ENCODE results near the gene SUPT3H. TPM values are rescaled to one million over a fixed set of nuclear protein-coding genes. Genes with fewer than 3 reads are reported as not detected.

The SUPT3H gene
- polyA plus RNA-seq, 3 donors: 2.4 to 3.5 (median 2.5) TPM

DNA sequence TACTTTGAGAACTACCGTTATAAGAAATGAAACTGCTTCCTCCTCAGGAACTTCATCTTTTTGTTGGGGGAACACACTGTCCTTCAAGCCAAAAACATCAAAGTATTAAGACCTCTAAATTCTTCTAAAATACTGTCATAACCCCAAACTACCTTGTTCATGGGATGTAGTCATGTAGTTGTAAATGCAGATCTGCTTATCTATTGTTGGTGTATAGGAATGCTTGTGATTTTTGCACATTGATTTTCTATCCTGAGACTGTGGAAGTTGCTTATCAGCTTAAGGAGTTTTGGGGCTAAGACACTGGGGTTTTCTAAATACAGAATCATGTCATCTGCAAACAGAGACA is 332.5 kb downstream of the SUPT3H start:
- Histone ChIP-seq H3K4me2 (replicated peaks; ENCODE audit: extremely low read depth, low read length, poor library complexity, severe bottlenecking) (no peak overlapping the region), H3K27me3 (ENCODE audit: control insufficient read depth in 2 of 2, insufficient read depth in 2 of 2, low read length in 2 of 2) (no peaks in the 10 kb centered on the region), H3K9ac (ENCODE audit: insufficient read depth, low read length, poor library complexity, severe bottlenecking) (no peak overlapping the region), H3K79me2 (ENCODE audit: insufficient read depth, low read length) (no peaks in the 10 kb centered on the region), H2AFZ (ENCODE audit: insufficient read depth, low read depth, low read length, poor library complexity, severe bottlenecking) (no peak overlapping the region), H4K20me1 (ENCODE audit: insufficient read depth, low read length) (no peaks in the 10 kb centered on the region), H3K4me3 (replicated peaks in 1 of 3; ENCODE audit: low read depth in 2 of 3, low read length in 3 of 3) (no peak overlapping the region), H3K9me3 (replicated peaks in 1 of 2; ENCODE audit: control insufficient read depth in 1 of 2, insufficient read depth in 1 of 2, low read length in 2 of 2) (no peaks in the 10 kb centered on the region), H3K4me1 (ENCODE audit: control insufficient read depth in 1 of 2, insufficient read depth in 2 of 2, low read length in 2 of 2) (peaks cover 9 to 13% of the 10 kb centered on the region in 2 donors), H3K27ac (ENCODE audit: low read depth in 1 of 2, low read length in 2 of 2) (no peak overlapping the region), H3K36me3 (replicated peaks in 1 of 2; ENCODE audit: control insufficient read depth in 1 of 2, insufficient read depth in 2 of 2, low read length in 2 of 2) (no peaks in the 10 kb centered on the region)
- TF ChIP-seq, protein P1, sequence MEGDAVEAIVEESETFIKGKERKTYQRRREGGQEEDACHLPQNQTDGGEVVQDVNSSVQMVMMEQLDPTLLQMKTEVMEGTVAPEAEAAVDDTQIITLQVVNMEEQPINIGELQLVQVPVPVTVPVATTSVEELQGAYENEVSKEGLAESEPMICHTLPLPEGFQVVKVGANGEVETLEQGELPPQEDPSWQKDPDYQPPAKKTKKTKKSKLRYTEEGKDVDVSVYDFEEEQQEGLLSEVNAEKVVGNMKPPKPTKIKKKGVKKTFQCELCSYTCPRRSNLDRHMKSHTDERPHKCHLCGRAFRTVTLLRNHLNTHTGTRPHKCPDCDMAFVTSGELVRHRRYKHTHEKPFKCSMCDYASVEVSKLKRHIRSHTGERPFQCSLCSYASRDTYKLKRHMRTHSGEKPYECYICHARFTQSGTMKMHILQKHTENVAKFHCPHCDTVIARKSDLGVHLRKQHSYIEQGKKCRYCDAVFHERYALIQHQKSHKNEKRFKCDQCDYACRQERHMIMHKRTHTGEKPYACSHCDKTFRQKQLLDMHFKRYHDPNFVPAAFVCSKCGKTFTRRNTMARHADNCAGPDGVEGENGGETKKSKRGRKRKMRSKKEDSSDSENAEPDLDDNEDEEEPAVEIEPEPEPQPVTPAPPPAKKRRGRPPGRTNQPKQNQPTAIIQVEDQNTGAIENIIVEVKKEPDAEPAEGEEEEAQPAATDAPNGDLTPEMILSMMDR (IDR thresholded peaks at IDR 0.05): no peak
- WGBS (ENCODE audit: insufficient coverage): 33% methylated on average over 1 of the region's 1 CpG
- intact Hi-C loops (cut with micrococcal nuclease): no loop called here
- no peak overlapping the region for H3K4me3 Mint-ChIP-seq
- no peak overlapping the region for H3K27ac Mint-ChIP-seq
- H3K4me1 Mint-ChIP-seq: peaks cover 24% of the 10 kb centered on the region
- H3K27me3 Mint-ChIP-seq (ENCODE audit: low read depth in 3 of 3): peaks cover 0 to 2% (median 0%) of the 10 kb centered on the region in 3 donors
- peaks cover 0 to 3% of the 10 kb centered on the region in 2 donors for H3K36me3 Mint-ChIP-seq
- DNase-seq: no peak
- peaks cover 0 to 2% (median 0%) of the 10 kb centered on the region in 7 donors for H3K9me3 Mint-ChIP-seq

DNA sequence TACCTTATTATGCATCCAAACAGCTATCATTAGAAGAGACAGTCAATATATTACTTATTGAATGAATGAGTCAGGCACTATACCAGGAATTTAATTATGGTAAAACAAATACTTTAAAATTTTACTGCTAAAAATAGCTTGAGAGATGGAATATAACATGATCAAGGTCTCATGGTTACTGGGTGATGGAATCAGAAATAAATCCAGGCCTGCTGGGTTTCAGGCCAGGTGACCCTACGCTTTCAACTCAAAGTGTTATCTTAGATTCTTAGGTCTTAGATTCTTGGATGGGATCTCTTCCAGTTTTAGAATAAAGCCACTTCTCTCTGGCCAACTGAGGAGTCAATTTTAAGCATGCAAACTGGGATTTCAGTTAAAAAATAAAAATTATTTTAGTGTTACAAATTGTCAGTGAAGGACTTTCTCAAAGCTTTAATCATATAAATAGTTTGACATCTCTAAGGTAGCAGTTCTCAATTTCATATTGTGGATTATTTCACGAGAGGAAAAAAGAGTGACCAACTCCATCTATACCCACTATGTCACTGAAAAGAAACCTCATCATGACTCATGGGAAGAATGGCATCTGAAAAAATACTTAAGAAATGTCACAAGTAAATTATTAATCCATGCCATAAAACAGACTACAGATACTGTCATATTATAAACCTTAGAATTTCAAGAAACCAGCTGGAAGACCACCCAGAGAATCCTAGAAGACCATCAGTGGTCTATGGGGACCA is 333.1 kb downstream of the SUPT3H start:
- no CpG with 5 or more reads among the region's 2 CpGs for WGBS (ENCODE audit: insufficient coverage)
- TF ChIP-seq, protein P1 (IDR thresholded peaks at IDR 0.05): no peak
- Mint-ChIP-seq H3K27me3 (ENCODE audit: low read depth in 3 of 3) (peaks cover 0 to 2% (median 0%) of the 10 kb centered on the region in 3 donors), H3K36me3 (peaks cover 0 to 3% of the 10 kb centered on the region in 2 donors), H3K9me3 (peaks cover 0 to 2% (median 0%) of the 10 kb centered on the region in 7 donors), H3K27ac (no peak overlapping the region), H3K4me3 (no peak overlapping the region), H3K4me1 (peaks cover 21% of the 10 kb centered on the region)
- H4K20me1 ChIP-seq (ENCODE audit: insufficient read depth, low read length): no peaks in the 10 kb centered on the region
- no peak overlapping the region for H3K9ac ChIP-seq (ENCODE audit: insufficient read depth, low read length, poor library complexity, severe bottlenecking)
- H3K79me2 ChIP-seq (ENCODE audit: insufficient read depth, low read length): no peaks in the 10 kb centered on the region
- no peaks in the 10 kb centered on the region for H3K27me3 ChIP-seq (ENCODE audit: control insufficient read depth in 2 of 2, insufficient read depth in 2 of 2, low read length in 2 of 2)
- H3K36me3 ChIP-seq (replicated peaks in 1 of 2; ENCODE audit: control insufficient read depth in 1 of 2, insufficient read depth in 2 of 2, low read length in 2 of 2): no peaks in the 10 kb centered on the region
- peaks cover 9 to 12% of the 10 kb centered on the region in 2 donors for H3K4me1 ChIP-seq (ENCODE audit: control insufficient read depth in 1 of 2, insufficient read depth in 2 of 2, low read length in 2 of 2)
- H3K27ac ChIP-seq (ENCODE audit: low read depth in 1 of 2, low read length in 2 of 2): no peak overlapping the region
- H3K4me2 ChIP-seq (replicated peaks; ENCODE audit: extremely low read depth, low read length, poor library complexity, severe bottlenecking): no peak overlapping the region
- intact Hi-C loops (cut with micrococcal nuclease): no loop called here
- no peaks in the 10 kb centered on the region for H3K9me3 ChIP-seq (replicated peaks in 1 of 2; ENCODE audit: control insufficient read depth in 1 of 2, insufficient read depth in 1 of 2, low read length in 2 of 2)
- H3K4me3 ChIP-seq (replicated peaks in 1 of 3; ENCODE audit: low read depth in 2 of 3, low read length in 3 of 3): no peak overlapping the region
- peak in 1 of 3 donors; percentile 34 for DNase-seq
- H2AFZ ChIP-seq (ENCODE audit: insufficient read depth, low read depth, low read length, poor library complexity, severe bottlenecking): no peak overlapping the region
